ENCODE data around the gene MAP2K5.

MAP2K5 gene

GRCh38 chr15:67512933-67513714, 29.4 kb upstream of the MAP2K5 start:
- no peak for TF ChIP-seq PPARA (CRISPR knock-in tag; IDR thresholded peaks at IDR 0.05; ENCODE audit: borderline replicate concordance)
- TF ChIP-seq ZFP30 (CRISPR knock-in tag; IDR thresholded peaks at IDR 0.05): no peak
- TF ChIP-seq ESRRG (CRISPR knock-in tag; IDR thresholded peaks at IDR 0.05): no peak
- TF ChIP-seq PATZ1 (CRISPR knock-in tag; IDR thresholded peaks at IDR 0.05; ENCODE audit: borderline replicate concordance): no peak
- no peak for TF ChIP-seq ISL1 (CRISPR knock-in tag; IDR thresholded peaks at IDR 0.05)
- TF ChIP-seq ARNTL (CRISPR knock-in tag; IDR thresholded peaks at IDR 0.05; ENCODE audit: borderline replicate concordance, low read depth): no peak
- no peak for TF ChIP-seq ZC3H10 (CRISPR knock-in tag; IDR thresholded peaks at IDR 0.05)
- no peak for TF ChIP-seq BACH2 (CRISPR knock-in tag; IDR thresholded peaks at IDR 0.05; ENCODE audit: borderline replicate concordance)
- TF ChIP-seq TSHZ2 (CRISPR knock-in tag; IDR thresholded peaks at IDR 0.05): no peak
- no peak for TF ChIP-seq CSDC2 (CRISPR knock-in tag; IDR thresholded peaks at IDR 0.05)
- TF ChIP-seq POU6F1 (CRISPR knock-in tag; IDR thresholded peaks at IDR 0.05; ENCODE audit: borderline replicate concordance, low read depth): no peak
- no peak for TF ChIP-seq ZNF70 (CRISPR knock-in tag; IDR thresholded peaks at IDR 0.05)
- TF ChIP-seq TCF4 (CRISPR knock-in tag; IDR thresholded peaks at IDR 0.05; ENCODE audit: borderline replicate concordance): no peak
- TF ChIP-seq ZFP3 (CRISPR knock-in tag; IDR thresholded peaks at IDR 0.05): no peak
- no peak for ATAC-seq

- TF ChIP-seq BACH2 (CRISPR knock-in tag; IDR thresholded peaks at IDR 0.05; ENCODE audit: borderline replicate concordance) (no peak), TOX (CRISPR knock-in tag; IDR thresholded peaks at IDR 0.05; ENCODE audit: borderline replicate concordance) (no peak), ZFP30 (CRISPR knock-in tag; IDR thresholded peaks at IDR 0.05) (no peak)
- ATAC-seq: no peak
Measured at GRCh38 chr15:67515090-67515489, 27.4 kb upstream of the MAP2K5 start.

- ATAC-seq: no peak
- TF ChIP-seq GLIS3 (CRISPR knock-in tag; IDR thresholded peaks at IDR 0.05) (no peak), CSRNP3 (CRISPR knock-in tag; IDR thresholded peaks at IDR 0.05) (no peak), OSR1 (CRISPR knock-in tag; IDR thresholded peaks at IDR 0.05) (no peak), TSHZ2 (CRISPR knock-in tag; IDR thresholded peaks at IDR 0.05) (no peak), ZNF70 (CRISPR knock-in tag; IDR thresholded peaks at IDR 0.05) (no peak), CSDC2 (CRISPR knock-in tag; IDR thresholded peaks at IDR 0.05) (no peak), ESRRG (CRISPR knock-in tag; IDR thresholded peaks at IDR 0.05) (no peak), BACH2 (CRISPR knock-in tag; IDR thresholded peaks at IDR 0.05; ENCODE audit: borderline replicate concordance) (no peak), ZNF565 (CRISPR knock-in tag; conservative IDR thresholded peaks at IDR 0.05; ENCODE audit: low read depth) (no peak), ZFP30 (CRISPR knock-in tag; IDR thresholded peaks at IDR 0.05) (no peak), PATZ1 (CRISPR knock-in tag; IDR thresholded peaks at IDR 0.05; ENCODE audit: borderline replicate concordance) (no peak), ARNTL (CRISPR knock-in tag; IDR thresholded peaks at IDR 0.05; ENCODE audit: borderline replicate concordance, low read depth) (no peak), ZNF8 (CRISPR knock-in tag; IDR thresholded peaks at IDR 0.05) (no peak), RARB (CRISPR knock-in tag; IDR thresholded peaks at IDR 0.05) (no peak), ZC3H10 (CRISPR knock-in tag; IDR thresholded peaks at IDR 0.05) (no peak), TCF4 (CRISPR knock-in tag; IDR thresholded peaks at IDR 0.05; ENCODE audit: borderline replicate concordance) (no peak), CREB5 (CRISPR knock-in tag; IDR thresholded peaks at IDR 0.05; ENCODE audit: low read depth) (no peak)
Measured at GRCh38 chr15:67515557-67515956, 26.9 kb upstream of the MAP2K5 start.
